ENCODE measurements around the gene VMP1.
"Not testable (repeated sequence)": the region's sequence is repeated elsewhere in the genome, so short reads cannot be mapped to it uniquely, and the experiment has no call there.

VMP1 gene

GRCh38 chr17:59814685-59815084 lies 107.2 kb downstream of the VMP1 start:
- DNase-seq: no peak

- no peak for DNase-seq
Observed at GRCh38 chr17:59815965-59816364, 108.5 kb downstream of the VMP1 start.

GRCh38 chr17:59825533-59826322 lies 118.3 kb downstream of the VMP1 start:
- DNase-seq: no peak

GRCh38 chr17:59826706-59827453 lies 119.4 kb downstream of the VMP1 start:
- no peak for DNase-seq

GRCh38 chr17:59827721-59828477 lies 120.4 kb downstream of the VMP1 start:
- no peak for DNase-seq

- no peak for DNase-seq
Observed at GRCh38 chr17:59828478-59828760, 121.0 kb downstream of the VMP1 start.

- DNase-seq: not testable (repeated sequence)
Observed at GRCh38 chr17:59828819-59829216, 121.4 kb downstream of the VMP1 start.

GRCh38 chr17:59829217-59830006 lies 122.0 kb downstream of the VMP1 start:
- no peak for DNase-seq

- DNase-seq: no peak
Observed at GRCh38 chr17:59830007-59830630, 122.7 kb downstream of the VMP1 start.

- DNase-seq: no peak
Observed at GRCh38 chr17:59830846-59831486, 123.5 kb downstream of the VMP1 start.

GRCh38 chr17:59832883-59833379 lies 125.5 kb downstream of the VMP1 start:
- no peak for DNase-seq

GRCh38 chr17:59837308-59838051 lies 130.0 kb downstream of the VMP1 start:
- peak; percentile 91 for DNase-seq

- DNase-seq: no peak
Observed at GRCh38 chr17:59838052-59838916, 130.8 kb downstream of the VMP1 start.

- no peak for DNase-seq
Observed at GRCh38 chr17:59839651-59840328, 132.3 kb downstream of the VMP1 start.

- no peak for DNase-seq
Observed at GRCh38 chr17:59840329-59841090, 133.1 kb downstream of the VMP1 start.

GRCh38 chr17:59841091-59841881 lies 133.8 kb downstream of the VMP1 start:
- DNase-seq: not testable (repeated sequence)

GRCh38 chr17:59841882-59842263 lies 134.4 kb downstream of the VMP1 start:
- not testable (repeated sequence) for DNase-seq
